Lower leg skin (tissue), 3 donors: ENCODE results near the gene FBXL13.

Source experiments
- CTCF ChIP-seq, 3 donors: fragments of 450-650 bp; IDR thresholded peaks; one replicate each; pipeline ENCODE4 v1.5.1; 2016; ENCODE audit warnings: antibody characterized with exemption in 3 of 3, mild to moderate bottlenecking in 3 of 3, moderate library complexity in 2 of 3
- POLR2A ChIP-seq, 2 donors: fragments of 450-650 bp; IDR thresholded peaks; one replicate each; pipeline ENCODE4 v1.6.1; 2016 to 2017; ENCODE audit warnings: antibody characterized with exemption in 2 of 2, mild to moderate bottlenecking in 1 of 2, moderate library complexity in 1 of 2

- no peak for TF ChIP-seq CTCF (IDR thresholded peaks at IDR 0.05)
- no peak for TF ChIP-seq POLR2A (IDR thresholded peaks at IDR 0.05)
Measured at GRCh38 chr7:102889851-102890250, 184.7 kb downstream of the FBXL13 start.
